ENCODE results near the gene WRNIP1.

DNA sequence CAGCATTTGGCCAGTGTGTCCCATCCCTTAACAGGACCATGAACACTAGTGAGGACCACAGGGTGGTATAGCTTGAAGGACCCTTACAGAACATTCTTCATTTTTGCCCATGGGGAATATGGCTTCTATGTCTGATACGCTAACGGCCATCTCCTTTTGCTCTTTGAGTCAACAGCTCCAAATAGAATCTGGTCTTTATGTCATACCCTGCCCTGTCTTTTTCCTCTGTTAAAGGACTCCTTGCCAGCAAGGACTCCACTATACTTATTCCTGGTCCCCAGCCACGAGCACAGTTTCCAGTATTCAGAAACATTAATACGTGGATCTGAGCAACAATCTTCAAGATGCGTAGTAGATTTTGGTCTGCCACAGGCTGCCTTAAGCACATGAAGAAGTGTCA lies 53.9 kb downstream of the WRNIP1 start:
- no peak for TF ChIP-seq ZFX (IDR thresholded peaks at IDR 0.05)
- TF ChIP-seq, protein P1, sequence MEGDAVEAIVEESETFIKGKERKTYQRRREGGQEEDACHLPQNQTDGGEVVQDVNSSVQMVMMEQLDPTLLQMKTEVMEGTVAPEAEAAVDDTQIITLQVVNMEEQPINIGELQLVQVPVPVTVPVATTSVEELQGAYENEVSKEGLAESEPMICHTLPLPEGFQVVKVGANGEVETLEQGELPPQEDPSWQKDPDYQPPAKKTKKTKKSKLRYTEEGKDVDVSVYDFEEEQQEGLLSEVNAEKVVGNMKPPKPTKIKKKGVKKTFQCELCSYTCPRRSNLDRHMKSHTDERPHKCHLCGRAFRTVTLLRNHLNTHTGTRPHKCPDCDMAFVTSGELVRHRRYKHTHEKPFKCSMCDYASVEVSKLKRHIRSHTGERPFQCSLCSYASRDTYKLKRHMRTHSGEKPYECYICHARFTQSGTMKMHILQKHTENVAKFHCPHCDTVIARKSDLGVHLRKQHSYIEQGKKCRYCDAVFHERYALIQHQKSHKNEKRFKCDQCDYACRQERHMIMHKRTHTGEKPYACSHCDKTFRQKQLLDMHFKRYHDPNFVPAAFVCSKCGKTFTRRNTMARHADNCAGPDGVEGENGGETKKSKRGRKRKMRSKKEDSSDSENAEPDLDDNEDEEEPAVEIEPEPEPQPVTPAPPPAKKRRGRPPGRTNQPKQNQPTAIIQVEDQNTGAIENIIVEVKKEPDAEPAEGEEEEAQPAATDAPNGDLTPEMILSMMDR (conservative IDR thresholded peaks at IDR 0.05), result no peak

Data from C4-2B (cell line).